ENCODE results near the gene PFKP. TPM values are rescaled to one million over a fixed set of nuclear protein-coding genes. Genes with fewer than 3 reads are reported as not detected.

The PFKP gene
- total RNA-seq, 1 experiment from 2014 or later = 140 TPM

DNA sequence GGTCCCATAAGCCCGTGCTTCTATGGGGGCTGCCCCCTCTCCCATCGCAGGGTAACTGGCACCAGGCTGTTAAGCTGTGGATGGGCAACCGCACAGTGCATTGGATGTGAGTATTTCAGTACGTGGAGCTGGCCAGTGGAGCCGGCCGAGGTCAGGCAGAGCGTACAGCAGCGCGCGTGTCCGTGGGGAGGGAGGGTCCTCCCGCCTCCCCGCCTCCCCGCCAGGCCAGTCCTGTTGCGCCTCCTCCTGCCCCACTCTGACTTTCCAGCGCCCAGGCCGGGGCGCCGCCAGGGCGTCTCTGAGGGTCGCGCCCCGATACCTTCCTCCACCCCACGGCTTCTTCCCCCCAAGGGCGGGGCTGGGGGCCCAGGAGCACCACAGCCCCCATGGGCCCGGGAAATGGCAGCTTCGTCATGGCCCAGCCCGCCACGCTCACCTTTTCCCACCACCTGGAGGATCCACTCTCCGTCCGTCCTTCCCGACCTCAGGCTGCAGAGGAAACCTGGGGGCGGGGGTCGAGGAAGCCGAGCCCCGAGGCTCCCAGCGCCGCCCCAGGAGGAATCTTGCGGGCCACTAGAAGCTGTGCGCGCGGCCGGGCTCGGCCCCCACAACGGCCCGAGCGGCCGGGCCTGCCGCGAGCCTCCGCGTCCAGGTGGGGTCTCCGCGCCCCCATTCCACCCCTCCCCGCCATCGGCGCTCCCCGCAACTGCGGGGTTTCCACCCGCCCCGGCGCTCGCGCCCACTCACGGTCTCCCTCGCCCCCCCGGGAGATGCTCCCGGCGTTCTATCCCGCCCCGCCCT is 831 bp upstream of the PFKP start:
- Histone ChIP-seq H3K36me3 (ENCODE audit: low read depth, low read length) (no peaks in the 10 kb centered on the region), H2AFZ (ENCODE audit: low read length) (no peak overlapping the region), H3K9me3 (ENCODE audit: low read length) (no peaks in the 10 kb centered on the region), H3K4me3 (ENCODE audit: low read length) (peak overlapping the region; percentile 80), H3K79me2 (ENCODE audit: low read length) (peaks cover 38% of the 10 kb centered on the region), H3K27me3 (ENCODE audit: low read length) (no peaks in the 10 kb centered on the region), H4K20me1 (ENCODE audit: low read length) (no peaks in the 10 kb centered on the region), H3K9ac (ENCODE audit: low read length) (no peak overlapping the region), H3F3A (ENCODE audit: low read length, unreplicated experiment) (no peaks in the 10 kb centered on the region), H3K4me2 (ENCODE audit: low read length) (peak overlapping the region; percentile 53), H3K27ac (ENCODE audit: low read length) (no peak overlapping the region), H3K4me1 (ENCODE audit: insufficient read depth, low read length) (0 out of 2 replicates have a peak, but pooled peaks cover 5% of the 10 kb centered on the region), H3K9me2 (replicated peaks; ENCODE audit: low read length) (no peaks in the 10 kb centered on the region)
- POLR2A ChIA-PET (ENCODE audit: unreplicated experiment) = no interaction called here
- intact Hi-C loops (cut with micrococcal nuclease) = no loop called here
- ATAC-seq = no peak
- CTCF ChIA-PET = no interaction called here
- BruUV-seq (replicated peaks) = no TSS peak
- no peak for DNase-seq
- TF ChIP-seq, protein P1, sequence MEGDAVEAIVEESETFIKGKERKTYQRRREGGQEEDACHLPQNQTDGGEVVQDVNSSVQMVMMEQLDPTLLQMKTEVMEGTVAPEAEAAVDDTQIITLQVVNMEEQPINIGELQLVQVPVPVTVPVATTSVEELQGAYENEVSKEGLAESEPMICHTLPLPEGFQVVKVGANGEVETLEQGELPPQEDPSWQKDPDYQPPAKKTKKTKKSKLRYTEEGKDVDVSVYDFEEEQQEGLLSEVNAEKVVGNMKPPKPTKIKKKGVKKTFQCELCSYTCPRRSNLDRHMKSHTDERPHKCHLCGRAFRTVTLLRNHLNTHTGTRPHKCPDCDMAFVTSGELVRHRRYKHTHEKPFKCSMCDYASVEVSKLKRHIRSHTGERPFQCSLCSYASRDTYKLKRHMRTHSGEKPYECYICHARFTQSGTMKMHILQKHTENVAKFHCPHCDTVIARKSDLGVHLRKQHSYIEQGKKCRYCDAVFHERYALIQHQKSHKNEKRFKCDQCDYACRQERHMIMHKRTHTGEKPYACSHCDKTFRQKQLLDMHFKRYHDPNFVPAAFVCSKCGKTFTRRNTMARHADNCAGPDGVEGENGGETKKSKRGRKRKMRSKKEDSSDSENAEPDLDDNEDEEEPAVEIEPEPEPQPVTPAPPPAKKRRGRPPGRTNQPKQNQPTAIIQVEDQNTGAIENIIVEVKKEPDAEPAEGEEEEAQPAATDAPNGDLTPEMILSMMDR (conservative IDR thresholded peaks at IDR 0.05; ENCODE audit: low read depth, low read length) = no peak
- TF ChIP-seq EZH2 (IDR thresholded peaks at IDR 0.05; ENCODE audit: low read length, unreplicated experiment) (no peak), EZH2phosphoT487 (IDR thresholded peaks at IDR 0.05; ENCODE audit: borderline replicate concordance, low read length) (no peak)

DNA sequence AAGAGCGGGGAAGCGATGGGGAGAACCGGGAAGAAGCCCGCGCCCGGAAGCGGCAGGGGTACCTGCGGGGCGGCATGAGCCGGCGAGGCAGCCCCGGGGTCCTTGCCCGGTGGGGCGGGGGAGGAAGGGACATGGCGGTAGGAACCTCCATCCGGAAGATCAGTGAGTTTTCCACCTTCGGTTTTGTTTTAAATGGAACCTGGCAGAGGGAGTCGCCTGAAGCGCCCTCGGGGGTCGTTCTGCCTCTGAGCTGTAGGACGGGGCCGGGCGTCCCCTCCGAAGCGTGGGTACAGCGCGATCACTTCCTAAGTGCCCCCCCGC is 471 bp downstream of the PFKP start:
- ChIA-PET CTCF (no interaction called here), POLR2A (ENCODE audit: unreplicated experiment) (no interaction called here)
- Histone ChIP-seq H3K27me3 (ENCODE audit: low read length) (no peaks in the 10 kb centered on the region), H4K20me1 (ENCODE audit: low read length) (0 out of 2 replicates have a peak, but pooled peaks cover 11% of the 10 kb centered on the region), H3K4me1 (ENCODE audit: insufficient read depth, low read length) (peaks cover 15% of the 10 kb centered on the region), H3K9me3 (ENCODE audit: low read length) (no peaks in the 10 kb centered on the region), H3K9ac (ENCODE audit: low read length) (peak overlapping the region; percentile 82), H3K79me2 (ENCODE audit: low read length) (peaks cover 51% of the 10 kb centered on the region), H3K36me3 (ENCODE audit: low read depth, low read length) (no peaks in the 10 kb centered on the region), H3K4me2 (ENCODE audit: low read length) (peak overlapping the region; percentile 82), H3K9me2 (replicated peaks; ENCODE audit: low read length) (no peaks in the 10 kb centered on the region), H3K27ac (ENCODE audit: low read length) (no peak overlapping the region), H3K4me3 (ENCODE audit: low read length) (peak overlapping the region; percentile 80), H3F3A (ENCODE audit: low read length, unreplicated experiment) (no peaks in the 10 kb centered on the region), H2AFZ (ENCODE audit: low read length) (peak overlapping the region; percentile 71)
- no TSS peak for BruUV-seq (replicated peaks)
- intact Hi-C loops (cut with micrococcal nuclease) = no loop called here
- TF ChIP-seq EZH2 (IDR thresholded peaks at IDR 0.05; ENCODE audit: low read length, unreplicated experiment) = no peak
- TF ChIP-seq, protein P1 (conservative IDR thresholded peaks at IDR 0.05; ENCODE audit: low read depth, low read length) = no peak
- TF ChIP-seq EZH2phosphoT487 (IDR thresholded peaks at IDR 0.05; ENCODE audit: borderline replicate concordance, low read length) = no peak
- ATAC-seq (no peak), DNase-seq (no peak)
